ENCODE data around the gene PTPRN2. TPM values are rescaled to one million over a fixed set of nuclear protein-coding genes. Genes with fewer than 3 reads are reported as not detected.
A peak's percentile ranks its signal among the peaks of the same experiment; 100 is the strongest.

The PTPRN2 gene
- total and polyA plus RNA-seq, 2 of the 13 experiments (the other 11 are each of a cell fraction or from before 2014, with no cell fraction given), result 2.5 to 24.2 TPM

DNA sequence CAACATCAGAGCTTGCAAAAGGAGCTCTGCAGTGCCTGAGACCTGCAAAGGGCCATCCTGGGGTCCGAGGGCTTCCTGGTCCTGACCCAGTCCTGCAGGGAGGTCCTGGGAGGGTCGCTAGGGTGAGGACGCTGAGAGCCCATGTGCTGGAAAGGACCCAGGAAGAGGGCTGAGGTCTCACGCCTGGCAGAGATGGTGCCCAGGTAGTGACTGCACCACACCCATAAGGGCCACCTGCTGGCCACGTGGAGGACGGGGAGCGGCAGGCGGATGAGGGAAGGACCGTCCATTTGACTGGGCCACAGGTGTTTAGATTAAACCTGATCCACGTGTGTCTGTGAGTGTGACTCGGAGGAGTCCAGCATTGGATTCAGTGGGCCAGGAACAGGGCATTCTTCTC is 858.1 kb downstream of the PTPRN2 start:
- Histone ChIP-seq H3K36me3 (replicated peaks in 1 of 2; ENCODE audit: control insufficient read depth in 1 of 2, insufficient read depth in 2 of 2, low read length in 2 of 2) (no peaks in the 10 kb centered on the region), H3K4me1 (ENCODE audit: insufficient read depth, low read length) (no peaks in the 10 kb centered on the region), H4K20me1 (ENCODE audit: insufficient read depth, low read length) (peaks cover 16% of the 10 kb centered on the region; the same call in 1 of the 2 replicates), H2AFZ (ENCODE audit: low read length) (no peak overlapping the region), H3K27ac (ENCODE audit: extremely low read length, insufficient read depth, low read length) (no peak overlapping the region), H3K9me3 (ENCODE audit: low read length) (no peaks in the 10 kb centered on the region), H3K79me2 (ENCODE audit: insufficient read depth, low read length) (no peaks in the 10 kb centered on the region), H3K27me3 (ENCODE audit: control insufficient read depth in 1 of 2, insufficient read depth in 2 of 2, low read length in 2 of 2) (peaks cover 0 to 30% of the 10 kb centered on the region in 2 experiments; a peak in 2 of 5 replicates), H3K9ac (ENCODE audit: insufficient read depth, low read depth, low read length) (no peak overlapping the region), H3K4me3 (replicated peaks in 1 of 3; ENCODE audit: insufficient read depth in 1 of 3, low read depth in 2 of 3, low read length in 3 of 3) (no peak overlapping the region), H3K4me2 (ENCODE audit: low read depth, low read length) (no peak overlapping the region)
- 31% methylated on average over 4 of the region's 11 CpGs for WGBS (ENCODE audit: low lambda C conversion rate)
- no peak for FAIRE-seq
- intact Hi-C loops (cut with micrococcal nuclease; ENCODE audit: unreplicated experiment) (no loop called here), in situ Hi-C loops (cut with HindIII; ENCODE audit: extremely low pct_ligation_motif_present, low pct_unique_long_range_greater_than_20kb) (no loop called here)
- POLR2A ChIA-PET, result no interaction called here
- TF ChIP-seq ZNF687 (CRISPR knock-in tag; IDR thresholded peaks at IDR 0.05) (peak; percentile 27; the same call in 1 of the 2 replicates), SSRP1 (CRISPR knock-in tag; IDR thresholded peaks at IDR 0.05) (no peak), STAG1 (CRISPR knock-in tag; IDR thresholded peaks at IDR 0.05) (peak; percentile 23), HDAC2 (CRISPR knock-in tag; IDR thresholded peaks at IDR 0.05) (no peak), ZNF263 (CRISPR knock-in tag; IDR thresholded peaks at IDR 0.05) (peak; percentile 59), CTCF (CRISPR knock-in tag; IDR thresholded peaks at IDR 0.05) (peak; percentile 41), SPEN (CRISPR knock-in tag; IDR thresholded peaks at IDR 0.05; ENCODE audit: low read depth) (no peak)
- TF ChIP-seq, protein P1, sequence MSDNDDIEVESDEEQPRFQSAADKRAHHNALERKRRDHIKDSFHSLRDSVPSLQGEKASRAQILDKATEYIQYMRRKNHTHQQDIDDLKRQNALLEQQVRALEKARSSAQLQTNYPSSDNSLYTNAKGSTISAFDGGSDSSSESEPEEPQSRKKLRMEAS (IDR thresholded peaks at IDR 0.05), result peak; percentile 32; the same call in 1 of the 2 replicates
- TF ChIP-seq, protein P2, sequence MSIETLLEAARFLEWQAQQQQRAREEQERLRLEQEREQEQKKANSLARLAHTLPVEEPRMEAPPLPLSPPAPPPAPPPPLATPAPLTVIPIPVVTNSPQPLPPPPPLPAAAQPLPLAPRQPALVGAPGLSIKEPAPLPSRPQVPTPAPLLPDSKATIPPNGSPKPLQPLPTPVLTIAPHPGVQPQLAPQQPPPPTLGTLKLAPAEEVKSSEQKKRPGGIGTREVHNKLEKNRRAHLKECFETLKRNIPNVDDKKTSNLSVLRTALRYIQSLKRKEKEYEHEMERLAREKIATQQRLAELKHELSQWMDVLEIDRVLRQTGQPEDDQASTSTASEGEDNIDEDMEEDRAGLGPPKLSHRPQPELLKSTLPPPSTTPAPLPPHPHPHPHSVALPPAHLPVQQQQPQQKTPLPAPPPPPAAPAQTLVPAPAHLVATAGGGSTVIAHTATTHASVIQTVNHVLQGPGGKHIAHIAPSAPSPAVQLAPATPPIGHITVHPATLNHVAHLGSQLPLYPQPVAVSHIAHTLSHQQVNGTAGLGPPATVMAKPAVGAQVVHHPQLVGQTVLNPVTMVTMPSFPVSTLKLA (IDR thresholded peaks at IDR 0.05), result peak; percentile 34; the same call in 1 of the 2 replicates
- CTCF ChIA-PET (ENCODE audit: low intra/inter-chr PET ratio, low total read pairs), result no interaction called here
- DNase-seq (ENCODE audit: low spot score), result no peak
- BruUV-seq (replicated peaks), result no TSS peak
- peak; percentile 58; the same call in 2 of the 3 replicates for ATAC-seq
